Mucosa of descending colon (tissue), 3 donors: ENCODE results near the gene CENPS. TPM values are rescaled to one million over a fixed set of nuclear protein-coding genes. Genes with fewer than 3 reads are reported as not detected.

Experiments used
- ATAC-seq: fragments of 200-7000 bp; cut with Tn5 transposase; one replicate; pipeline ENCODE4 v1.9.1; 2020; ENCODE audit warnings: mild to moderate bottlenecking, moderate library complexity
- DNase-seq, 3 donors: peaks; one replicate each; pipeline ENCODE4 v3.0.0-alpha.2; 2020
- H3K36me3 ChIP-seq: fragments of 200-600 bp; one replicate; pipeline ENCODE4 v1.8.0; 2021; ENCODE audit warnings: low read depth, mild to moderate bottlenecking
- H3K4me1 ChIP-seq: fragments of 200-600 bp; one replicate; pipeline ENCODE4 v1.8.0; 2021; ENCODE audit warnings: low read depth, mild to moderate bottlenecking
- H3K4me3 ChIP-seq: fragments of 200-600 bp; one replicate; pipeline ENCODE4 v1.8.0; 2021; ENCODE audit warnings: mild to moderate bottlenecking
- H3K9me3 ChIP-seq: fragments of 200-600 bp; one replicate; pipeline ENCODE4 v1.8.0; 2021; ENCODE audit warnings: mild to moderate bottlenecking
- CTCF ChIP-seq: fragments of 200-600 bp; IDR thresholded peaks from one replicate; pipeline ENCODE4 v1.8.0; 2022; ENCODE audit warnings: antibody characterized with exemption, mild to moderate bottlenecking
- intact Hi-C, 2 donors: fragments of 100-400 bp; cut with DNase I in 1 of 2; cut with micrococcal nuclease in 1 of 2; formaldehyde crosslinking; loops; one replicate each; pipeline versions ENCODE4 v1.11.0 to v1.11.1; 2022; cut with DNase I, micrococcal nuclease
- total RNA-seq, 3 donors: library from RNA; stranded (reverse); fragmentation: NEBNext Ultra II Directional in 2 of 3; extraction: Animal tissue kit (Norgen Biotek cat#: 25700) in 2 of 3; gene quantifications; one replicate each; pipeline versions ENCODE4 v1.2.1 to v1.2.4, GENCODE V29; 2021 to 2023
- donor health status: DM: no; HTN: no; CAD: no; lungs with moderate emphysema.
- donor health status: DM: no; HTN: no; CAD: no.
- donor health status: DM: no; HTN: yes; CAD: no.

Gene CENPS
- total RNA-seq, 3 donors from 2014 or later = 10.6 to 12.2 (median 11.1) TPM

- no peak for TF ChIP-seq CTCF
- ATAC-seq (peak; percentile 1), DNase-seq (no peak)
- intact Hi-C loops = loop anchor here in 1 of 2 donors (10.0 kb wide), 1 partner anchor 64 kb away; no protein-coding TSS in a partner anchor
- Histone ChIP-seq H3K36me3 (no peaks in the 10 kb centered on the region), H3K4me1 (peaks cover 10% of the 10 kb centered on the region), H3K4me3 (peak overlapping the region; percentile 63), H3K9me3 (no peaks in the 10 kb centered on the region)
Observed at GRCh38 chr1:10431070-10431730, 967 bp downstream of the CENPS start.

GRCh38 chr1:10432910-10433700, 2.9 kb downstream of the CENPS start:
- no peak for ATAC-seq

GRCh38 chr1:10433790-10434189, 3.6 kb downstream of the CENPS start:
- Histone ChIP-seq H3K4me1 (peaks cover 10% of the 10 kb centered on the region), H3K9me3 (no peaks in the 10 kb centered on the region), H3K4me3 (no peak overlapping the region), H3K36me3 (no peaks in the 10 kb centered on the region)
- intact Hi-C loops = loop anchor here in 1 of 2 donors (10.0 kb wide), 1 partner anchor 61 kb away; no protein-coding TSS in a partner anchor
- no peak for DNase-seq
- TF ChIP-seq CTCF = no peak
- ATAC-seq = no peak

More at GRCh38 chr1:10432910-10433700, 2.9 kb downstream of the CENPS start:
- no peak for TF ChIP-seq CTCF
- Histone ChIP-seq H3K4me3 (no peak overlapping the region), H3K36me3 (no peaks in the 10 kb centered on the region), H3K4me1 (peaks cover 10% of the 10 kb centered on the region), H3K9me3 (no peaks in the 10 kb centered on the region)
- DNase-seq = no peak
- intact Hi-C loops = loop anchor here in 1 of 2 donors (10.0 kb wide), 1 partner anchor 62 kb away; no protein-coding TSS in a partner anchor

- no peak overlapping the region for H3K4me3 ChIP-seq
- H3K4me1 ChIP-seq = peaks cover 8% of the 10 kb centered on the region
- no peaks in the 10 kb centered on the region for H3K36me3 ChIP-seq
- no peak for TF ChIP-seq CTCF
- DNase-seq = no peak
- intact Hi-C loops = loop anchor here in 1 of 2 donors (10.0 kb wide), 1 partner anchor 60 kb away; no protein-coding TSS in a partner anchor
- no peak for ATAC-seq
- H3K9me3 ChIP-seq = no peaks in the 10 kb centered on the region
Observed at GRCh38 chr1:10434590-10434989, 4.4 kb downstream of the CENPS start.

- TF ChIP-seq CTCF = no peak
- no peaks in the 10 kb centered on the region for H3K4me1 ChIP-seq
- intact Hi-C loops = loop anchor here in 1 of 2 donors (10.0 kb wide), 1 partner anchor 58 kb away; no protein-coding TSS in a partner anchor
- ATAC-seq (no peak), DNase-seq (no peak)
- H3K36me3 ChIP-seq = no peaks in the 10 kb centered on the region
- no peak overlapping the region for H3K4me3 ChIP-seq
- H3K9me3 ChIP-seq = no peaks in the 10 kb centered on the region
Observed at GRCh38 chr1:10437052-10437451, 6.8 kb downstream of the CENPS start.
